GM21515 (cell line): Measurements from ENCODE around the gene PREB.

Experiments
- ATAC-seq: cut with Tn5 transposase; IDR thresholded peaks from one replicate; pipeline ENCODE4 v1.9.1; 2021; ENCODE audit not compliant: unreplicated experiment

Gene PREB

DNA sequence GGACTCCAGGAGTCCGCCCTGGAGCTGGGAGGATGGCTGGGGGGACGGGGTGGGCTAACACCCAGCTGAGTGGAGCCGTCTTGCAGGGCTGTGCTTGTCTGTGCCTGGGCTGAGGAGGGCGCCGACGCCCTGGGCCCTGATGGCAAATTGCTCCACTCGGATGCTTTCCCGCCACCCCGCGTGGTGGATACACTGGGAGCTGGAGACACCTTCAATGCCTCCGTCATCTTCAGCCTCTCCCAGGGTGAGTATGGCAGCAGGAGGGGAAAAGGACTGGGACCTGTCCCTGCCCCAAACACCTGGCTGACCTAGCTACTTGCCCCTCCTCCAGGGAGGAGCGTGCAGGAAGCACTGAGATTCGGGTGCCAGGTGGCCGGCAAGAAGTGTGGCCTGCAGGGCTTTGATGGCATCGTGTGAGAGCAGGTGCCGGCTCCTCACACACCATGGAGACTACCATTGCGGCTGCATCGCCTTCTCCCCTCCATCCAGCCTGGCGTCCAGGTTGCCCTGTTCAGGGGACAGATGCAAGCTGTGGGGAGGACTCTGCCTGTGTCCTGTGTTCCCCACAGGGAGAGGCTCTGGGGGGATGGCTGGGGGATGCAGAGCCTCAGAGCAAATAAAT, 35.0 kb downstream of the PREB start:
- no peak for ATAC-seq

GRCh38 chr2:27097341-27097740, 37.1 kb downstream of the PREB start:
- ATAC-seq, result no peak

GRCh38 chr2:27096748-27097297, 37.6 kb downstream of the PREB start:
- ATAC-seq, result no peak

GRCh38 chr2:27095745-27096651, 38.4 kb downstream of the PREB start:
- ATAC-seq, result peak; percentile 44

DNA sequence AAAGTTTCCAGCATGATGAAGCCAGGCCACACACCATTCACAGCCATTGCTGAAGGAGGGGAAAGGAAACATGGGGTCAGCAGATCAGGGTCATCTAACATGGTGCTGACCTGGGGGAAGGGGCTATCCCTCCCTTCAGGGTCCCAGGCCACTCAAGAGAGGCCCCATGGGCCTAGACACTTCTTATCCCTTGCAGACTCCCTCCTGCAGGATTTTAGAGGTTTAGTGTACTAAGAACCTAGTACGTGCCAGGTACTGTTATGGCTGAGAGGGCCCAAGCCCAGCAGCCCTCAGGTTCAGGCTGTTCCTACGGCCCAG, 39.0 kb downstream of the PREB start:
- ATAC-seq, result no peak

DNA sequence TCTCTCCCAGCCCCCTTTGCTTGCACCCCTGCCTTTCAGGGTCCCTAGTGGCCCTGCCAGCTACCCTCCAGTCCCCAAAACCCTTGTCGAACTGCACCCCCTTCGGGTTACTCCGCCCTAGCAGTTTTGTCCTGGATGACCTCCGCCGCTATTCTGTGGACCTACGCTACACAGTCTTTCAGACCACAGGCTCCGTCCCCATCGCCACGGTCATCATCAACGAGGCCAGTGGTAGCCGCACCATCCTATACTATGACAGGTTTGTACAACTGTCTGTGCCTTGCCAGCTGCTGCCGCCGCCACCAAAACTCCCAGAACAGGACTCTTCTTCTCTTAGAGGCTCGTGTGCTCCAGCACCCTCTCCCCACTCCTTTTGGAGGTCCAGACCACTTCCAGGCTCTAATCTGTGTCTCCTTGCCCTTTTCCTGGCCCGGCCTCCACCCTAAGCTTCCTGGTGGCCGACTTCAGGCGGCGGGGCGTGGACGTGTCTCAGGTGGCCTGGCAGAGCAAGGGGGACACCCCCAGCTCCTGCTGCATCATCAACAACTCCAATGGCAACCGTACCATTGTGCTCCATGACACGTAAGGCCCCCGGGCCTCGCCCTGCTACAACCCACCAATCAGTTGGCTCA, 40.0 kb downstream of the PREB start:
- no peak for ATAC-seq

DNA sequence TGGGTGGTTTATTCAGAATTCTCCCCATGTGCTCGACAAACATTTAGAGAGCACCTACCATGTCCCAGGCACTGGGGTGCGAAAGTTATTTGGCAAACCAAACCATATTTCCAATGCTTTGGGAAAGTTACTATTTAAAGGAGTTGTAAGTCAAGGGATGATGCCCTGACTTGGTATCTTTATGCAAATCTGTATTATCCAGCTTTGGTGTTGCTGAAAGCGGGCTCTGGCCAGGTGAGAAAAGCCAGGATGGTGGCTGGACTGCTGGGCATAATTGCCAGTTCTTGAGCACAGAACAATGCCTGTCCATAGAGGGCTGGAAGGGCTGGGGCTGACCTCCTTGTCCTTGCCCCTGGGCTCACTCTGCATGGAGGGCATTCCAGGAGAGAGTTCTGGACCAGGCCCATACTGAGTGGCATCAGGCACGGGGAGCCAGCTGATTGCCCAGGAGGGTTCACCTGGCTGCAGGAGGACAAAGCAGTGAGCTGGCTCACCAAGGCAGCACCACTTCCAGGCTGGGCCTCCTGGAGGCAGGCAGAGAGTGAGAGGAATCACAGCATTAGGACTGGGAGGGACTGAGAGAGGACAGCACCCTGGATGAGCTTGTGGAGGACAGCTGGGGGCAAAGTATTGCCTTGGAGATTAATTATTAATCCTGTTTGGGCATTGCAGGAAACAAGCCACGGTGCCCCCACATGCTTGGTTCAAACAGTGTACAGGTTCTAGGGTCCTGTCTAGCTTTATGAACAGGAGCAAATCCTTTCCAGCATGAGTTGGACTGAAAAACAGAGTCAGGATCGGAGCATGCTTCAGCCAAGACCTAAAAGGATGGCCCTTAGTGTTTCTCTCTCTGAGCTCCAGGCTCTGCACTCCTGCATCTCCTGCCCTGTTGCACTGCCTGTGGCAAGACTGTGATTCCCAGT, 40.7 kb downstream of the PREB start:
- ATAC-seq, result no peak

GRCh38 chr2:27092696-27093429, 41.6 kb downstream of the PREB start:
- ATAC-seq, result no peak

GRCh38 chr2:27091746-27092695, 42.4 kb downstream of the PREB start:
- ATAC-seq, result no peak

GRCh38 chr2:27089111-27089954, 45.1 kb downstream of the PREB start:
- ATAC-seq, result no peak

DNA sequence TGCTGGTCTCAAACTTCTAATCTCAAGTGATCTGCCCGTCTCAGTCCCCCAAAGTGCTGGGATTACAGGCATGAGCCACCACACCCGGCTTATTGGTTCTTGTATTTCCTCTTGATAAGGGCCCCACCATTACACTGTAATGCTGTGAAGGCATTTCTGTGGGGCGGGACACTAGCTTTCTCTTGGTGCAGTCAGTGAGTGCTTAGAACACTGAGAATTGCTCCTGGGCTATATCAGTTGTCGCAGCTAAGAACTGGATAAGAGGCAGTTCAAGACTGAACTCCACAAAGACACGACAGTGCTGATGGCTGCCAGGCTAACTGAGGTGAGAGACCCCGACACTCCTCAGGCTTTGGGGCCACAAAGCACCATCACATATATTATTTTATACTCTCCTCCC, 45.8 kb downstream of the PREB start:
- ATAC-seq, result no peak

- no peak for ATAC-seq
These were observed 46.5 kb downstream of the PREB start for GRCh38 chr2:27087823-27088410.

- no peak for ATAC-seq
These were observed 47.5 kb downstream of the PREB start, which contains the start of gene KHK for GRCh38 chr2:27086724-27087593. KHK (plus strand) TSS chr2:27086772; CDS start chr2:27087260, 488 bp downstream.

GRCh38 chr2:27086090-27086723, 48.2 kb downstream of the PREB start:
- peak; percentile 77 for ATAC-seq

DNA sequence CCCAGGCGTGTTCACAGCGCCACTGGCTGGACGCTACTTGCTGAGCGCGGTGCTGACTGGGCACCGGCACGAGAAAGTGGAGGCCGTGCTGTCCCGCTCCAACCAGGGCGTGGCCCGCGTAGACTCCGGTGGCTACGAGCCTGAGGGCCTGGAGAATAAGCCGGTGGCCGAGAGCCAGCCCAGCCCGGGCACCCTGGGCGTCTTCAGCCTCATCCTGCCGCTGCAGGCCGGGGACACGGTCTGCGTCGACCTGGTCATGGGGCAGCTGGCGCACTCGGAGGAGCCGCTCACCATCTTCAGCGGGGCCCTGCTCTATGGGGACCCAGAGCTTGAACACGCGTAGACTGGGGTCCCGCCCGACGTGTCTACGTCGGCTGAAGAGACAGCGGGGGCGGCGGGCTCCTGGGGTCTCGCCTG, 48.8 kb downstream of the PREB start:
- ATAC-seq, result peak; percentile 1

DNA sequence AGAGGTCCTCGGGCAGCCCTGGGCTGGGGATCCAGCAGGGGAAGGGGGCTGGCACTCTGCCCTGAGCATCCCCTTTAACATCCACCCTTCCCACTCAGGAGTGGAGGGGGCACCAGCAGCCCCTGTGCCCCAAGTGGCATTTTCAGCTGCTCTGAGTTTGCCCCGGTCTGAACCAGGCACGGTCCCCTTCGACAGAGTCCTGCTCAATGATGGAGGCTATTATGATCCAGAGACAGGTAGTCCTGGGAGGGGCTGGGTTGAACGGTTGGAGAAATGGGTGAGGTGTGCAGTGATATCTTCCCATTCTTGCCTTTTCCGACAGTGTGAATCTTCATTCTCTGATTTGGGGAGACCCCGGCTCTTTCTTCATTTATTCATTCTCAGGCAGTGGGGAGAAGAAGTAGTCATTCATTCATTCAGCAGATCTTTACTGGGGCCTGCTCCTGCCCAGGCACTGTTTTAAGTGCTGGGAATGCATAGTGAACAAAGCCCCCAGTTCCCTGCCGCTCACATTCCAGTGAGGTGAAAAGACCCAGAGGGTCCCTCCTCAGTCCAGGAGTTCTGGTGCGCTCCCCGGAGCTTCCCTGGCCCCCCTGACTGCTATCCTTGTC, 49.3 kb downstream of the PREB start:
- ATAC-seq, result no peak
